ENCODE measurements around the gene KCNT2.

The KCNT2 gene

DNA sequence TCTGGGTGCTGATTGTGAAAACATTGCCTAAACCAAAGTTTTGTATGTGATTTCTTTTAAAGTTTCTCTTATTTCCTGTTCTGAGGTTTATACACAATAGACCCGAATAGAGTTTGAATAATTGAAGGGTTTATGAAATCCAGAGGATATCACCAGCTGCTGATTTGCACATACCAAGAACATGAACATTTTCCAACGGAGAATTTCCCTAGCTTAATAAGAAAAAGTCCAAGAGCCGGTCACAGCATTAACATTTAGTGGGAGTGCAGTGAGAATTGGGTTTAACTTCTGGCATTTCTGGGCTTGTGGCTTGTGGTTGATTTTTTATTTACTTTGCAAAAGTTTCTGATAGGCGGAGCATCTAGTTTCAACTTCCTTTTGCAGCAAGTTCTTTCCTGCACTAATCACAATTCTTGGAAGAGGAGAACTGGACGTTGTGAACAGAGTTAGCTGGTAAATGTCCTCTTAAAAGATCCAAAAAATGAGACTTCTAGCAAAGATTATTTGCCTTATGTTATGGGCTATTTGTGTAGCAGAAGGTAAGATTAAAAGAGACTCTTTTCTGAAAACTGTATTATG, 43.5 kb upstream of the KCNT2 start, which contains the start of gene CFH:
Gene CFH, plus strand, starts transcription at position 407 of the 579 bp plus-strand sequence. Its CDS starts 75 bp downstream, at position 482.
- Histone ChIP-seq H2BK120ac (ENCODE audit: low read depth, low read length) (no peak within 1 kb of the TSS), H4K8ac (ENCODE audit: low read length) (no peak within 1 kb of the TSS), H2AFZ (ENCODE audit: low read depth, low read length) (no peak within 1 kb of the TSS), H3K4ac (ENCODE audit: low read depth in 1 of 2, low read length in 2 of 2) (no peak within 1 kb of the TSS), H2AK5ac (ENCODE audit: low read length, severe bottlenecking) (no peak within 1 kb of the TSS), H3K9ac (ENCODE audit: low read length) (peak within 1 kb of the TSS; percentile 91), H3K9me3 (ENCODE audit: control insufficient read depth, low read length) (no peaks in the 10 kb centered on the region), H4K91ac (ENCODE audit: low read length) (no peak within 1 kb of the TSS), H3K4me1 (ENCODE audit: control insufficient read depth, insufficient read depth, low read depth, low read length) (peaks cover 2% of the 10 kb centered on the region), H3K4me2 (ENCODE audit: low read length, poor library complexity, severe bottlenecking) (peak within 1 kb of the TSS; percentile 52), H3K23ac (ENCODE audit: low read length in 2 of 2) (no peak within 1 kb of the TSS), H3K79me1 (replicated peaks; ENCODE audit: low read length, poor library complexity, severe bottlenecking) (no peaks in the 10 kb centered on the region), H3K36me3 (ENCODE audit: control insufficient read depth in 1 of 2, insufficient read depth in 2 of 2, low read depth in 1 of 2, low read length in 2 of 2) (no peaks in the 10 kb centered on the region), H2BK15ac (ENCODE audit: low read depth, poor library complexity, severe bottlenecking) (no peak within 1 kb of the TSS), H2BK5ac (ENCODE audit: low read depth, low read length, poor library complexity, severe bottlenecking) (no peak within 1 kb of the TSS), H3K27me3 (ENCODE audit: control insufficient read depth in 1 of 2, insufficient read depth in 1 of 2, low read length in 2 of 2) (no peaks in the 10 kb centered on the region), H3K18ac (ENCODE audit: low read depth in 1 of 2, low read length in 2 of 2) (peak within 1 kb of the TSS in 1 of 2 experiments; percentile 43), H3K4me3 (ENCODE audit: insufficient read depth in 1 of 2, low read depth in 1 of 2, low read length in 2 of 2) (peak within 1 kb of the TSS in 1 of 2 experiments; percentile 70), H3K27ac (ENCODE audit: low read length, poor library complexity, severe bottlenecking) (peak within 1 kb of the TSS; percentile 75), H2BK12ac (ENCODE audit: low read length in 2 of 2) (no peak within 1 kb of the TSS), H3K14ac (ENCODE audit: low read length in 2 of 2) (no peak within 1 kb of the TSS)
- peak; percentile 88 for DNase-seq
- 0% methylated on average over 1 of the region's 5 CpGs for WGBS

DNA sequence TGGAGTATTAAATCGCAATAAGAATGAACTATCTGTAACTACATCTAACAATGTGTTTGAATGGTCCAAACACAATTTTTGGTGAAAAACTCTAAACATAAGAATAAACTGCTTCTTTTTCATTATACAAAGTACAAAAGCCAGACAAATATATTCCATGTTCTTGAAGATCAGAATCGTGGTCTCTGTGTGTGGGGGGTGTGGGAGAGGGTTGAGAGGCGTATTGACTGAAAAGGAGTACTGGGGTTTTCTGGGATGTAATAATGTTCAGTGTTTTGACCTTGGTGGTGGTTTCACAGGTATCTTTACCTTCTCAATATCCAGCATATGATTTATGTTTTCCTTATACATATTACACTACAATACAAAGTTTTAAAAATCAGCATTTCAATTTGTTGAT, 42.8 kb upstream of the KCNT2 start:
- H2AFZ ChIP-seq (ENCODE audit: low read depth, low read length) = no peak overlapping the region
- H2AK5ac ChIP-seq (ENCODE audit: low read length, severe bottlenecking) = no peak overlapping the region
- no peak overlapping the region for H3K27ac ChIP-seq (ENCODE audit: low read length, poor library complexity, severe bottlenecking)
- no peak overlapping the region for H3K4ac ChIP-seq (ENCODE audit: low read depth in 1 of 2, low read length in 2 of 2)
- no peak overlapping the region for H3K23ac ChIP-seq (ENCODE audit: low read length in 2 of 2)
- no peak overlapping the region for H3K14ac ChIP-seq (ENCODE audit: low read length in 2 of 2)
- no peak overlapping the region for H2BK120ac ChIP-seq (ENCODE audit: low read depth, low read length)
- peaks cover 2% of the 10 kb centered on the region for H3K4me1 ChIP-seq (ENCODE audit: control insufficient read depth, insufficient read depth, low read depth, low read length)
- H2BK15ac ChIP-seq (ENCODE audit: low read depth, poor library complexity, severe bottlenecking) = no peak overlapping the region
- no peak overlapping the region for H3K18ac ChIP-seq (ENCODE audit: low read depth in 1 of 2, low read length in 2 of 2)
- peak overlapping the region; percentile 91 for H3K9ac ChIP-seq (ENCODE audit: low read length)
- H4K8ac ChIP-seq (ENCODE audit: low read length) = no peak overlapping the region
- H3K79me1 ChIP-seq (replicated peaks; ENCODE audit: low read length, poor library complexity, severe bottlenecking) = no peaks in the 10 kb centered on the region
- H3K27me3 ChIP-seq (ENCODE audit: control insufficient read depth in 1 of 2, insufficient read depth in 1 of 2, low read length in 2 of 2) = no peaks in the 10 kb centered on the region
- H3K9me3 ChIP-seq (ENCODE audit: control insufficient read depth, low read length) = no peaks in the 10 kb centered on the region
- H3K4me3 ChIP-seq (ENCODE audit: insufficient read depth in 1 of 2, low read depth in 1 of 2, low read length in 2 of 2) = peak overlapping the region in 1 of 2 experiments; percentile 70
- no peak overlapping the region for H4K91ac ChIP-seq (ENCODE audit: low read length)
- no CpG with 5 or more reads among the region's 3 CpGs for WGBS
- H2BK12ac ChIP-seq (ENCODE audit: low read length in 2 of 2) = no peak overlapping the region
- H3K4me2 ChIP-seq (ENCODE audit: low read length, poor library complexity, severe bottlenecking) = no peak overlapping the region
- no peaks in the 10 kb centered on the region for H3K36me3 ChIP-seq (ENCODE audit: control insufficient read depth in 1 of 2, insufficient read depth in 2 of 2, low read depth in 1 of 2, low read length in 2 of 2)
- no peak for DNase-seq
- no peak overlapping the region for H2BK5ac ChIP-seq (ENCODE audit: low read depth, low read length, poor library complexity, severe bottlenecking)

DNA sequence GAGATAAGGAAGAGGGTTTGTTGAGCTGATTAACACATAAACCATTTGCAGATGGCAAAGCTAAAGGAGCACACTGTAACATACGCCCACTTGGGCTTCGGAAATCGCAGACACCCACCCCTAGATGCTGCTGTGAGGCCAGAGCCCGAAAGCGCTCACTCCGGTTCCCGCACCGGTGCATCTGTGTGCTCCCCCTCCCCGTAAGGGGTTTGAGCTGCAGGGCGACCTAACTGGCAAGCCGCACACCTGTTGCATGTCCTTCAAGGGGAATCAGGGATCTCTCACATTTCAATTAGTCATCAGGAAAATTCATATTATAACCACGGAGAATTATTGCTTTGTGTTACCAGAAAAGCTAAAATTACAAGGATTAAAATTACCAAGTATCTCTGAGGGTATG, 42.2 kb upstream of the KCNT2 start:
- H3K4ac ChIP-seq (ENCODE audit: low read depth in 1 of 2, low read length in 2 of 2) = no peak overlapping the region
- peaks cover 2% of the 10 kb centered on the region for H3K4me1 ChIP-seq (ENCODE audit: control insufficient read depth, insufficient read depth, low read depth, low read length)
- H3K14ac ChIP-seq (ENCODE audit: low read length in 2 of 2) = no peak overlapping the region
- H4K91ac ChIP-seq (ENCODE audit: low read length) = peak overlapping the region; percentile 10
- DNase-seq = no peak
- H2BK120ac ChIP-seq (ENCODE audit: low read depth, low read length) = no peak overlapping the region
- no peak overlapping the region for H2AFZ ChIP-seq (ENCODE audit: low read depth, low read length)
- H3K4me3 ChIP-seq (ENCODE audit: insufficient read depth in 1 of 2, low read depth in 1 of 2, low read length in 2 of 2) = no peak overlapping the region
- H4K8ac ChIP-seq (ENCODE audit: low read length) = no peak overlapping the region
- no peak overlapping the region for H3K9ac ChIP-seq (ENCODE audit: low read length)
- H3K79me1 ChIP-seq (replicated peaks; ENCODE audit: low read length, poor library complexity, severe bottlenecking) = no peaks in the 10 kb centered on the region
- H3K27me3 ChIP-seq (ENCODE audit: control insufficient read depth in 1 of 2, insufficient read depth in 1 of 2, low read length in 2 of 2) = no peaks in the 10 kb centered on the region
- H3K27ac ChIP-seq (ENCODE audit: low read length, poor library complexity, severe bottlenecking) = no peak overlapping the region
- H2AK5ac ChIP-seq (ENCODE audit: low read length, severe bottlenecking) = no peak overlapping the region
- WGBS = 76% methylated on average over 11 of the region's 12 CpGs
- H3K9me3 ChIP-seq (ENCODE audit: control insufficient read depth, low read length) = no peaks in the 10 kb centered on the region
- H3K36me3 ChIP-seq (ENCODE audit: control insufficient read depth in 1 of 2, insufficient read depth in 2 of 2, low read depth in 1 of 2, low read length in 2 of 2) = no peaks in the 10 kb centered on the region
- no peak overlapping the region for H2BK5ac ChIP-seq (ENCODE audit: low read depth, low read length, poor library complexity, severe bottlenecking)
- peak overlapping the region; percentile 30 for H2BK15ac ChIP-seq (ENCODE audit: low read depth, poor library complexity, severe bottlenecking)
- no peak overlapping the region for H3K23ac ChIP-seq (ENCODE audit: low read length in 2 of 2)
- H3K4me2 ChIP-seq (ENCODE audit: low read length, poor library complexity, severe bottlenecking) = no peak overlapping the region
- H3K18ac ChIP-seq (ENCODE audit: low read depth in 1 of 2, low read length in 2 of 2) = no peak overlapping the region
- peak overlapping the region in 1 of 2 experiments; percentile 34 for H2BK12ac ChIP-seq (ENCODE audit: low read length in 2 of 2)

- no peak overlapping the region for H2BK120ac ChIP-seq (ENCODE audit: low read depth, low read length)
Observed at GRCh38 chr1:196649990-196650389, 41.8 kb upstream of the KCNT2 start.

More at GRCh38 chr1:196649990-196650389, 41.8 kb upstream of the KCNT2 start:
- Histone ChIP-seq H2BK5ac (ENCODE audit: low read depth, low read length, poor library complexity, severe bottlenecking) (no peak overlapping the region), H3K9me3 (ENCODE audit: control insufficient read depth, low read length) (no peaks in the 10 kb centered on the region), H3K27ac (ENCODE audit: low read length, poor library complexity, severe bottlenecking) (no peak overlapping the region), H3K14ac (ENCODE audit: low read length in 2 of 2) (no peak overlapping the region), H3K4me1 (ENCODE audit: control insufficient read depth, insufficient read depth, low read depth, low read length) (peaks cover 2% of the 10 kb centered on the region), H3K27me3 (ENCODE audit: control insufficient read depth in 1 of 2, insufficient read depth in 1 of 2, low read length in 2 of 2) (no peaks in the 10 kb centered on the region), H2BK15ac (ENCODE audit: low read depth, poor library complexity, severe bottlenecking) (no peak overlapping the region), H3K4me3 (ENCODE audit: insufficient read depth in 1 of 2, low read depth in 1 of 2, low read length in 2 of 2) (no peak overlapping the region), H3K36me3 (ENCODE audit: control insufficient read depth in 1 of 2, insufficient read depth in 2 of 2, low read depth in 1 of 2, low read length in 2 of 2) (no peaks in the 10 kb centered on the region), H3K18ac (ENCODE audit: low read depth in 1 of 2, low read length in 2 of 2) (no peak overlapping the region), H2BK12ac (ENCODE audit: low read length in 2 of 2) (peak overlapping the region in 1 of 2 experiments; percentile 34), H3K23ac (ENCODE audit: low read length in 2 of 2) (no peak overlapping the region), H3K9ac (ENCODE audit: low read length) (no peak overlapping the region), H4K8ac (ENCODE audit: low read length) (no peak overlapping the region), H3K4me2 (ENCODE audit: low read length, poor library complexity, severe bottlenecking) (no peak overlapping the region), H4K91ac (ENCODE audit: low read length) (no peak overlapping the region), H3K4ac (ENCODE audit: low read depth in 1 of 2, low read length in 2 of 2) (no peak overlapping the region), H2AK5ac (ENCODE audit: low read length, severe bottlenecking) (no peak overlapping the region), H2AFZ (ENCODE audit: low read depth, low read length) (no peak overlapping the region), H3K79me1 (replicated peaks; ENCODE audit: low read length, poor library complexity, severe bottlenecking) (no peaks in the 10 kb centered on the region)
- DNase-seq = no peak
- WGBS = 70% methylated on average over 7 of the region's 12 CpGs

Data from mesenchymal stem cell (in vitro differentiated cells and primary cell).